Hematopoietic multipotent progenitor cell (in vitro differentiated cells): ENCODE results near the gene BYSL. TPM values are rescaled to one million over a fixed set of nuclear protein-coding genes. Genes with fewer than 3 reads are reported as not detected.

Source experiments
- DNase-seq, 3 donors: peaks; one replicate each; pipeline ENCODE4 v3.0.0-alpha.2; 2011 to 2015; ENCODE audit warnings: low read depth in 2 of 3, low spot score in 2 of 3
- small RNA-seq: library from RNA; depleted of rRNA; stranded (forward); fragments of <200 nt; gene quantifications from one replicate; pipeline ENCODE3, GENCODE V24; 2012
- total RNA-seq: library from RNA; depleted of rRNA; stranded (reverse); fragments of >200 nt; gene quantifications from one replicate; pipeline ENCODE4 v1.2.3, GENCODE V29; 2012

BYSL gene
- total RNA-seq, 1 donor = 14.3 TPM

GRCh38 chr6:41972826-41973225 lies 51.5 kb downstream of the BYSL start:
- DNase-seq = no peak

DNA sequence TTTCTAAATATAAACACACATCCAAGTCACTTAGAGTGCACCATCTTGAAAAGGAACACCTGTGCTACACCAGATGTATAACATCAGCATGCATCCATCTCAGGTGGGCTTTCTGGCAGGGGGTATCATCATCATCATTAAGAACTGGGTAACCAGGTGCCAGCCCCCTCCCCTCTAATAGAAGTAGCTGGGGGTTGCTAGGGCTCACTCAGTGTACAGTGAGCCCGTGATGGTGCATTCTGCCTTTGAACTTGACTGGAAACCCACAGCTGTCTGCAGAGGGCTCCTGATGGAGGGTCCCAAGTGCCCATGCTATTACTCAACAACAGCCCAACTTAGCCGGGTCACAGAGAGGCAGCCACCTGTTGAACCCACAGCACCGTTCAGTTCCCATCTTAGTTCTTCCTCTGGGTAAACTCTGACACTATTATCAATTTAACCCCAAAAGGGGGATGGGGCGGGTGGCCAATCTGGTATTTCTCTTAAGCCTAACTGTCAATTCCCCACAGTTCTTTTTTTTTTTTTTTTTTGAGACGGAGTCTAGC lies 53.1 kb downstream of the BYSL start:
- no peak for DNase-seq

GRCh38 chr6:41975276-41975675 lies 54.0 kb downstream of the BYSL start:
- no peak for DNase-seq

DNA sequence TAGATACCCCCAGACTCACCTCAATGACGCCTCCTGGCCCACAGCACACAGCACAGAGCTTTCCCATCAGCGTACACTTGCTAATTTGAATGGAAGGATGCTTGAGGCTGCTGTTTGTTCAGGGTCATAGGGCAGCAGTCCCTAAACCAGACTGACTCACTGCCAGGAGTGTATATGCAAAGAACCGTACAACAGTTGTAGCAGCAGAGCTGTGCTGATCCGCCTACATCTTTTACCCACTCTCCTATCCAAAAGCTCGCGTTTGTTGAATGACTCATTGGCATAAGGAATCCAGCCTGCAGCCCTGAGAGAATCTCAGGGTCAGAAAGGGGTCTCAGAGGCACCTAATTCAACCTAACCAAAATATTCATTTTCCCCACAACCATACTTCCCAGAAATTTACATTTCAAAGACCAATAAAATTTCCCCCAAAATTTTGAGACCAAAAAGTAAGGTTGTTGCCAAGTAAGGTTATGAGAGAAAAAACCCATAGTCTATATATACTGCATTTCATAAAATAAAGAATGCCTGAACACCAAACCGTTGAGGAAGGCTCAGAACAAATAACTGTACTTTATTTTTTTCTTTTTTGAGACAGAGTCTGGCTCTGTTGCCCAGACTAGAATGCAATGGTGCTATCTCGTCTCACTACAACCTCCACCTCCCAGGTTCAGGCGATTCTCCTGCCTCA lies 55.6 kb downstream of the BYSL start:
- DNase-seq = no peak

Small RNA genes lying within 50 kb of the gene (small RNA-seq; reads per million reads assigned to genes)
- not detected for gene RF00019

Other genes starting within 250 kb of the BYSL start
- 18.9 TPM for gene TFEB, start 185.9 kb upstream of the BYSL start, total RNA-seq
- gene PGC, start 174.1 kb upstream of the BYSL start, total RNA-seq = not detected
- 8.9 TPM for gene FRS3, start 141.6 kb upstream of the BYSL start, total RNA-seq
- gene PRICKLE4, start 140.7 kb upstream of the BYSL start, total RNA-seq = 4.6 TPM
- 74.3 TPM for gene TOMM6, start 133.8 kb upstream of the BYSL start, total RNA-seq
- 6.2 TPM for gene USP49, start 26.1 kb upstream of the BYSL start, total RNA-seq
- 23.7 TPM for gene MED20, start 360 bp upstream of the BYSL start, total RNA-seq
- gene CCND3, start 20.3 kb downstream of the BYSL start, total RNA-seq = 141 TPM
- gene TAF8, start 129.0 kb downstream of the BYSL start, total RNA-seq = 32.0 TPM
- under 0.01 TPM for gene C6orf132, start 221.1 kb downstream of the BYSL start, total RNA-seq